Stimulated activated CD4-positive, alpha-beta T cell treated with anti-CD3 and anti-CD28 coated beads, Interleukin-4, amount 100 ng/mL, for 48 hours (primary cell): Measurements from ENCODE around the gene NRL.

Experiments
- DNase-seq, 2 donors: peaks; one replicate each; pipeline ENCODE4 v3.0.0-alpha.2; 2020; ENCODE audit warnings: low read depth in 2 of 2

NRL gene

DNA sequence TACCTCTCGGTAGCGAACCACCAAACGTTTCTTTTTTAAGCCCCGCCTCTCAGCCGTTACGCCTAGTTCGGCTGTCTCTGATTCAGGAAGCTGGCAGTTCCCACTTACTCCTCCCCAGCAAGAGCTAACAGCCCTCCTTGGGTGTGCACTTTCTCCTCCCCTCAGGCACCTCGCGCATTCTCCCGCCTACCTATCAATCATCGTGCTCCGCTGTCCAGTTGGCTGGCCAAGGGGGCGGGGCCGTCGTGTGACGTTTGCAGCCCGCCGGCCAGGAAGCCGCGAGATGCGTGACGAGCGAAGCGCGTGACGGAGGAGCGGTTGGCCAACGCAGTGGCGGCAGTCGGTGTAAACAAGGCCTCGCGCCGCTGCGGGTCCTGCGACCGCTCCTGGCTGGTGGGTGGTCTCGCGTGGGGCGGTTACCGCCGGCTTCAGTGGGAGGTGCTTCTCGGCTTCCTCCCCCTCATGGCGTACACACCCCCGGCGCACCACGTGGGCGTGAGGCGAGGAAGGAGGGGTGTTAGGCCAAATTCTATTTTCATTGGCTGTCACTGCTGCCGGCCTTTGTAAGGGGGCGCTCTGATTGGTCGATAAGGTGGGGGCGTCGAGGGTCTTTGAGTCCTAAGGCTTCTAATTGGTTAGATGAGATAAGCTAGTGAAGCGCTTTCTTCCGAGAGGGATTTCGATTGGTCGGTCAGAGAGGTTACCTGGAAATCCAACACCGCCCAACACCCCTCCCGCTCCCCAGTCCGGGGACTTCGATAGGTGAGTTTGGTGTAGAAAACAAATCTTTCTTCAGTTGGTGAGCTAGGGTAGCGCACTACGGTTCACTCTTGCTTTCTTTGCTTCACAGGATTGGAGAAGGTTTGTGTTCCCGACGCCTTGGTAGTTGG lies at the start of gene NRL, which contains the start of gene DCAF11:
NRL (minus strand) TSS at position 418 of the 890 bp plus-strand sequence. CDS start 32,101 bp downstream, outside the sequence.
DCAF11 (plus strand) TSS at position 246 of the 890 bp plus-strand sequence. CDS start 818 bp downstream, outside the sequence.
- DNase-seq = peak; percentile 96 to 98

DNA sequence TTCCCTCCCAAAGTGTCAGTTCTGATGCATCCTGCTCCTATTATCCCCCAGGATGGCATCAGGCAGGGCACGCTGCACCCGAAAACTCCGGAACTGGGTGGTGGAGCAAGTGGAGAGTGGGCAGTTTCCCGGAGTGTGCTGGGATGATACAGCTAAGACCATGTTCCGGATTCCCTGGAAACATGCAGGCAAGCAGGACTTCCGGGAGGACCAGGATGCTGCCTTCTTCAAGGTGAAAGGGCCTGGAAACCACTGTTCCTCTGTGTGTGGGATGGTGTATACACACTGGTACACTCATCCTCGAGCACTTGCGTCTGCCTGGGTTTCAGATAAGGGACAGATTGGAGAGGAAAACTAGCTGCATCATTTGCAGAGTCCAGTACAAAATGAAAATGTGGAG lies 47.3 kb upstream of the NRL start:
- no peak for DNase-seq

DNA sequence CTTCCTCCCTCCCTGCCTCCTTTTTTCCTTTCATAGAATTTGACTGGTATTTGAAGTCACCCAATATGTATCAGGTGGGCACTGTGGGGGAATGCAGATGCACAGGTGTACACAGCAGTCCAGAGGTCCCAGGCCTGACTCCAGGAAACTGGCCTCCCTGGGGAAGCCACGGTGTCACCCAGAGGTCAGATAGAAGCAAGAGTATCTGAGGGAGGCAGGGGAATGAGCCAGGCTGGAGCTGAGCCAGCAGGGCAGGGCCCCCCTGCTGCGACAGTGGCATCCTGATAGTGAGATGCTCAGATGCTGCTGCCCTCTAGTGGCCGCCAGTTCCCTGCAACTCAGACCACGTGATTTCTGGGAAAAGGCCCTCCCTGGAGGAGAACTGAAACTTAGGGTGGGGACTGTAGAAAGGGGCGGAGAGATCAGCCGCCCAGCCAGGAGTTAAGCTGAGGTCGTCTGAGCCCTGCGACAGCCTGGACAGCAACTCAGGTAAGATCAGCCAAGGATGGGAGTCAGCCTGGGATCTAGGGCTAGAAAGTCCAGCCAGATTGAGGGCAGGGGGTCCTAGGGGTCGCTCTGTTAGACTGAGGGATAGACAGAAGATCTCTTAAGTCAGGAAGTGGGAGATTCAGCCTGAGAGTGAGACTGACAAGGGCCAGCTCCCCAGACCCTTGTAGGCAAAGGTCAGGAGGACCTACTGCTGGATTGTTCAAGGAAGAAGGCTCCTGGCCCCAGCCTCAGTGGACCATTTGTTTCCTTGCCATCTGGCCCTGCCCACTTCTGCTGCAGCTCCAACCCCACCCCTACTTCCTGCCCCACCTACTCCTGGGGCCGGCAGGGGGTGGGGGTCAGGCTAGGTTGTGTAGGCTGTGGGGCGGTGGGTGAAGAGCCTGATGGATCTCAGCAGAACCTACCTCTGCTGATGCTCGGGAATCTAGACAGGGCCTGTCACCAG lies 46.4 kb upstream of the NRL start, which contains the start of gene IRF9:
IRF9 (plus strand) TSS at position 416 of the 955 bp plus-strand sequence. CDS start 880 bp downstream, outside the sequence.
- peak; percentile 94 to 98 for DNase-seq

DNA sequence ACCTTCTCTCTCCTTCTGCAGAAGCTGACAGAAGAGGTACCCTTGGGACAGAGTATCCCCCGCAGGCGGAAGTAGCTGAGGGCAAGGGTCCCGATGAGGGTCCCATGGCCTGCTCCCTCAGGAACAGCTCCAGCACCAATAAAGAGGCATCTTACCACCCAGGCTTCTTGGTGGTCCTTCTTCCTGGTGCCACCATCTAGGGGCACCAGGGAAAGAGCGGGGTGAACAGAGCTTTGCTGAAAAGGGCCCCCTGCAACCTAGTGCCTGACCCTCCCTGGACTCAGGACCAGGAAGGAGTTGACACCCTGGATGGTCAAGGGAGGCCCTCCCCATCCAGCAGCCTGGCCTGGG lies 45.7 kb upstream of the NRL start:
- no peak for DNase-seq

DNA sequence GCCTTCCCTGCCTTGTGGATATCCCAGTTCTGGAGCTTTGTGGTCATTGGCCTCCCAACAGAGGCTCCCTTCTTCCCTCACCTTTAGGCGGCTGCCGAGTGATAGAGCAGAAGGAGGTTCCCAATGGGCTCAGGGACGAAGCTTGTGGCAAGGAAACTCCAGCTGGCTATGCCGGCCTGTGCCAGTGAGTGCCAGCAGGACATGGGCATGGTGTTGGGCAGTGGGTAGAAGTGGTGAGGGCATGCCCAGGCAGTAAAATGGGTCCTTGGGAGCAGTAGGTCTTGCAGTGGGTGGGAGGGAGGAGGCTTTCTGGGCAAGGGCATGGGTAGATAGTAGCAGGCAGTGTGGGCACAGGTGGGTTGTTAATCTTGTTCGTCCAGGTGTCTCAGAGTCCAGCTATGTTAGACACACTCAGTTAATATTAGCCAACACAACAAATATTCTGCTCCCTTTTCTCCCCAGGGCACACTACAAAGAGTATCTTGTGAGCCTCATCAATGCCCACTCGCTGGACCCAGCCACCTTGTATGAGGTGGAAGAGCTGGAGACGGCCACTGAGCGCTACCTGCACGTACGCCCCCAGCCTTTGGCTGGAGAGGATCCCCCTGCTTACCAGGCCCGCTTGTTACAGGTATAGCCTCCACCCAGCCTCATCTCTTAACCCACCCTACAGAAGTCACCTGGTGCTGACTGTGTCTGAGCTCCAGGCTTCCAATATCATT lies 45.2 kb upstream of the NRL start:
- DNase-seq = no peak

DNA sequence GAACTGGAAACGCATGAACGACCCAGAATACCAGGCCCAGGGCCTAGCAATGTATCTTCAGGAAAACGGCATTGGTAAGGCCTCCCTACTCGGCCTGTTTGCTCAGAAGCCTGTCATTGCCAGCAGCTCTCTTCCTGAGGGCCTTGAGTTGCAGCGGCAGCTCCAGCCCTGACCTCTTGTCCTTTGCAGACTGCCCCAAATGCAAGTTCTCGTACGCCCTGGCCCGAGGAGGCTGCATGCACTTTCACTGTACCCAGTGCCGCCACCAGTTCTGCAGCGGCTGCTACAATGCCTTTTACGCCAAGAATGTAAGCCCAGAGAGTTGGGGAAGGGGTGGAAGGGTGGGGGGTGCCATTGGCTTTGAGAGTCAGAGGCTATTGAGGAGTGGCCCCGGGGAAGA lies 42.6 kb upstream of the NRL start:
- DNase-seq = no peak

DNA sequence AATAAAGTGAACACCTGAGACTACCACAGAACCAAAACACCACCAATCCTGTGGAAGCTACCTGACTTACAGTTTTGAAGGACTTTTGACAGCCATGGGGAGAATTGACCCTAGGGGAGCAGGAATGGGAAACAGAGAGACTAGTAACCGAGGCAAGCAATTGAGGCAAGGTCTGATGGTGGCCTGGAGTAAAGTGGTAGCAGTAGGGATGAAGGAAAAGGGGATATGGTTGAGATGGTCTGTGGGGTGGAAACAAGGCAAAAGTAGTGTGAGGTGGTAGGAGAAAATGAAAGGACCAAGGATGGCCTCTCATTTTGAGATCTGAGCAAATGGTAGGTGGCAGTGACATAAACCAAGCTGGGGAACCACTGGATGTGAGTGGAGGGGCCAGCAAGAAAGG lies 42.1 kb upstream of the NRL start:
- no peak for DNase-seq

DNA sequence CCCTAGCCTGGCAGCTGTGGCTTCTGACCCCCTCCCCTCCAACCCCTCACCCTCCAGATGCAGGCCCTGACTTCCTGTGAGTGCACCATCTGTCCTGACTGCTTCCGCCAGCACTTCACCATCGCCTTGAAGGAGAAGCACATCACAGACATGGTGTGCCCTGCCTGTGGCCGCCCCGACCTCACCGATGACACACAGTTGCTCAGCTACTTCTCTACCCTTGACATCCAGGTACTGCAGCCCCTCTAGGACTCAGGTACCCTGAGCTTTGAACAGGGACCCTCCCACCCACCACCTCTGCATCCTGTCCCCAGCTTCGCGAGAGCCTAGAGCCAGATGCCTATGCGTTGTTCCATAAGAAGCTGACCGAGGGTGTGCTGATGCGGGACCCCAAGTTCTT lies 40.4 kb upstream of the NRL start:
- no peak for DNase-seq

DNA sequence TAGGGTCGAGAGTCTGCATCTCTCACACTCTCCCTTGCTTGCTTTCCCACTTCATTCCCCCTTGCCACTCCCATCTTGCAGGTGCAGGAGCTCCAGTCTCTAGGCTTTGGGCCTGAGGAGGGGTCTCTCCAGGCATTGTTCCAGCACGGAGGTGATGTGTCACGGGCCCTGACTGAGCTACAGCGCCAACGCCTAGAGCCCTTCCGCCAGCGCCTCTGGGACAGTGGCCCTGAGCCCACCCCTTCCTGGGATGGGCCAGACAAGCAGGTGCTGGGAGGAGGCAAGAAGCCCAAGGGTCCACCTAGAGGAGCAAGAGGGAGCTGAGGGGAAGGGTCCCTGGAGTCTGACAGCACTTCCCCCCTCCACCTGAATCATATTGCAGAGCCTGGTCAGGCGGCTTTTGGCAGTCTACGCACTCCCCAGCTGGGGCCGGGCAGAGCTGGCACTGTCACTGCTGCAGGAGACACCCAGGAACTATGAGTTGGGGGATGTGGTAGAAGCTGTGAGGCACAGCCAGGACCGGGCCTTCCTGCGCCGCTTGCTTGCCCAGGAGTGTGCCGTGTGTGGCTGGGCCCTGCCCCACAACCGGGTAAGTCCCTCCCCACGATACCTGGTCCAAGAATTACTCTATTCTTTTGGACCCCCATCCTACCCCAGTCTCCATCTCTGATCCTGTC lies 36.8 kb upstream of the NRL start:
- DNase-seq = no peak

DNA sequence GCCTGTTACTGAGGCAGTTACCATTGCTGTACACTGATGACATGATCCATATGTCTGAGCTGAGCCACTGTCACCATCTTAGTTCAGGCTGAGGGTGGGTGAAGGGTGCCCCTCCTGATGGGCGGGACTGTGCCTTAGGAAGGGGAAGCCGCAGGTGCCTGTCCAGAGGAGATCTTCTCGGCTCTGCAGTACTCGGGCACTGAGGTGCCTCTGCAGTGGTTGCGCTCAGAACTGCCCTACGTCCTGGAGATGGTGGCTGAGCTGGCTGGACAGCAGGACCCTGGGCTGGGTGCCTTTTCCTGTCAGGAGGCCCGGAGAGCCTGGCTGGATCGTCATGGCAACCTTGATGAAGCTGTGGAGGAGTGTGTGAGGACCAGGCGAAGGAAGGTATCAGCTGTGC lies 36.2 kb upstream of the NRL start:
- no peak for DNase-seq

DNA sequence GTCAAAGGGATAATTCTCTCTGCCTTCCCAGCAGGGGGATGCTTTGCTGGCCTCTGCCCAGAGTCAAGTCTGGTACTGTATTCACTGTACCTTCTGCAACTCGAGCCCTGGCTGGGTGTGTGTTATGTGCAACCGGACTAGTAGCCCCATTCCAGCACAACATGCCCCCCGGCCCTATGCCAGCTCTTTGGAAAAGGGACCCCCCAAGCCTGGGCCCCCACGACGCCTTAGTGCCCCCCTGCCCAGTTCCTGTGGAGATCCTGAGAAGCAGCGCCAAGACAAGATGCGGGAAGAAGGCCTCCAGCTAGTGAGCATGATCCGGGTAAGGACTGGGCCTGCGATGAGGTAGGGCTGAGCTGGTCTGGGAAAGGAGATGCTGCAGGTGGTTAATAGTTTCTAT lies 35.8 kb upstream of the NRL start:
- DNase-seq = no peak

DNA sequence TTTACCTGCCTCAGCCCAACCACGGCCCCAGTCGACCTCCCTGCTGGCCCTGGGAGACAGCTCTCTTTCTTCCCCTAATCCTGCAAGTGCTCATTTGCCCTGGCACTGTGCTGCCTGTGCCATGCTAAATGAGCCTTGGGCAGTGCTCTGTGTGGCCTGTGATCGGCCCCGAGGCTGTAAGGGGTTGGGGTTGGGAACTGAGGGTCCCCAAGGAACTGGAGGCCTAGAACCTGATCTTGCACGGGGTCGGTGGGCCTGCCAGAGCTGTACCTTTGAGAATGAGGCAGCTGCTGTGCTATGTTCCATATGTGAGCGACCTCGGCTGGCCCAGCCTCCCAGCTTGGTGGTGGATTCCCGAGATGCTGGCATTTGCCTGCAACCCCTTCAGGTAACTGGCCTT lies 35.3 kb upstream of the NRL start:
- DNase-seq = no peak

DNA sequence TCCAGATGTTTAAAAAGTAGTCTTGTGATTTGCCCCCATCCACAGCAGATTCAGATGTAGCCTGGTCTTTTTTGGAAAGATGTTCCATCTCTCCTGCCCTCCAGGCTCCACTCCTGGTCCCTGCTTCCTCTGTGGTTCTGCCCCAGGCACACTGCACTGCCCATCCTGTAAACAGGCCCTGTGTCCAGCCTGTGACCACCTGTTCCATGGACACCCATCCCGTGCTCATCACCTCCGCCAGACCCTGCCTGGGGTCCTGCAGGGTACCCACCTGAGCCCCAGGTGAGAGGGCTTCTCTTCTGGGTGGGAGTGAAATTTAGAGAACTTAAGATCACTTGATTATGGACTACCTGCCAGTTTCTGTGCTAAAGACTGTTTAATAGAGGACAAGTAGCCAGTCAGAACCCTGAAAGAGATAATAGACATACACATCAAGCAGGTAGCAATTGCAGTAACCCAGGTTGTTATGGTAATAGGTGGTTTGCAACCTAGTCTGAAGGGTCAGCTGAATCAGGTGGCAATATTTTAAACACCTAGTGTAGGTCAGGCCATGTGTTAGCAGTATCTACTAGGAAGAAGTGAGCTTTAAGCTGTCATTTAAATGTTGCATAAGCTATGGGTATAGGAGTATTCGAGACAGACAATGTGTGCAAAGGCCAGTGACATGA lies 34.7 kb upstream of the NRL start:
- DNase-seq = no peak

DNA sequence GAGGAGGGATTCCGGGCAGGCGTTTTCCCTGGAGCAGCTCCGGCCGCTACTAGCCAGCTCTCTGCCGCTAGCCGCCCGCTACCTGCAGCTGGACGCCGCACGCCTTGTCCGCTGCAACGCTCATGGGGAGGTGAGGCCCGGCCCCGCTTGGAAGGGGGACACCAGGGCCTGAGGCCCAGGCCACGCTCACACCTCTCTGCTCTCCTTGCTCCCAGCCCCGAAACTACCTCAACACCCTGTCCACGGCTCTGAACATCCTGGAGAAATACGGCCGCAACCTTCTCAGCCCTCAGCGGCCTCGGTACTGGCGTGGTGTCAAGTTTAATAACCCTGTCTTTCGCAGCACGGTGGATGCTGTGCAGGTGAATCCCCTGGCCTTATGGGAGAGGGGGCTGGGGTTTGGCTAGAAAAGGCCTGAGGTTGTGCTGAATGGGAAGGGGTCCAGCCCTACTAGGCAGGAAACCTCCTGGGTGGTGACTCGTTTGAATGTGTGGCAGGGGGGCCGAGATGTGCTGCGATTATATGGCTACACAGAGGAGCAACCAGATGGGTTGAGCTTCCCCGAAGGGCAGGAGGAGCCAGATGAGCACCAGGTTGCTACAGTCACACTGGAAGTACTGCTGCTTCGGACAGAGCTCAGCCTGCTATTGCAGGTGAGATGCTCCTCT lies 33.1 kb upstream of the NRL start:
- no peak for DNase-seq

DNA sequence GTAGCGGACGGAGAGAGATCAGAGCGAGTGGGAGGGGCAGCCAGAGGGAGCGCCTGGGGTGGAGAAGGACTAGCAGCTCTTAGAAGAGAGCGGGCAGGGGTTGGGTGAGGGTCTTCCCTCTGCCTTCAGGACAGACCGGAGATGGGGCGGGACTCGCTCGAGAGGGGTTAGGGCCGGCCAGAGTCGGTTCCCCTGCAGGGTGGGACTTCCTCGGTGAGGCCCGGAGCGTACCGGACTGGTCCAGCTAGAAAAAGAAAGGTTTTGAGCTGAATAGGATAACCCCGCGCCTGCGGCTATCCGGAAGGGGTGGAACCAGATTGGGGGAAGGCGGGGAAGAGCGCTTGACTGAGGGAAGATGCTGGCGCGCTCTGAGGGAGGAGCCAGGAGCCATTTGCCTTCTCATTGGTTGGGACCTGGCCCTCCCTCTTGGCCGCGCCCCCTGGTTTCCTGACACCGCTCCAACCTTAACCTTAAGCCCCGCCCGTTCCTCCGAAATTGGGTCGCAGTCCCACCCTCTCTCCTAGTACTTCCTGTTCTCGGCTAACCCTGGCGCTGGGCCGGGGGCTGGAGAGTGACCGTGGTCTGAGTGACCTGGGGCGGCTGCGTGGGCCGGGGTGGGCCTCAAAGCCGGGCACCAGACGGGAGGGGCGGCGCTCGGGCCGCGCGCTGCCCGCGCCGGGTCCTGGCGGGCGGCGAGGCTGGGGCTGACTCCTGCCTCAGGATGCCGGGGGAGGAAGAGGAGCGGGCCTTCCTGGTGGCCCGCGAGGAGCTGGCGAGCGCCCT lies 32.4 kb upstream of the NRL start, which contains the start of gene RNF31:
RNF31 (plus strand) TSS at position 521 of the 783 bp plus-strand sequence; CDS start at position 722, 201 bp downstream.
- DNase-seq = peak; percentile 95 to 100

DNA sequence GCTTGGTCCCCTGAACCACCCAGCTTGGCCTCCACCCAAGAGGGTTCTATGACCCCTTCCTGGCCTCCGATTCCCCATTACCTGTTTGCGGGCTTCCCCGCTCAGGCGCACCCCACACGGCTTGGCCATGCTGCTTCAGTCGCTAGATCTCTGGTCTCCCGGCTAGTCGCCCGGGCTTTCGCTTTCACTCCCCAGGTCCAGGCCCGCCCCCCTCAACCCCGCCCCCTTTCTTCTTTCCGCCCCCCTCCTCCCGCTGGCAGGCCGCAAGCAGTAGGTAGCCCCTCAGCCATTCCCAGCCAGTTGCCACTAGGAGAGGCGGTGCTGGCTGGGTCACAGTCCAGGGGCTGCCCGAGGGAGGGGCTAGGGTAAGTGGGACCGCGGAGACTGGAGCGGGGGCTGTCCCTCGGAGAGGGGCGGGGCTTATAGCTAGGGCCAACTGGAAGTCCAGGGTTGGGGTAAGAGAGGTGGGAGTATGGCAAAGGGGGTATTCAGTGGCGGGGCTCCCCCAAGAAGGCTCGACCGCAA lies 31.8 kb upstream of the NRL start, which contains the start of gene PSME2:
PSME2 (minus strand) TSS at position 158 of the 525 bp plus-strand sequence; CDS start at position 129, 29 bp downstream.
- peak; percentile 86 to 92 for DNase-seq

DNA sequence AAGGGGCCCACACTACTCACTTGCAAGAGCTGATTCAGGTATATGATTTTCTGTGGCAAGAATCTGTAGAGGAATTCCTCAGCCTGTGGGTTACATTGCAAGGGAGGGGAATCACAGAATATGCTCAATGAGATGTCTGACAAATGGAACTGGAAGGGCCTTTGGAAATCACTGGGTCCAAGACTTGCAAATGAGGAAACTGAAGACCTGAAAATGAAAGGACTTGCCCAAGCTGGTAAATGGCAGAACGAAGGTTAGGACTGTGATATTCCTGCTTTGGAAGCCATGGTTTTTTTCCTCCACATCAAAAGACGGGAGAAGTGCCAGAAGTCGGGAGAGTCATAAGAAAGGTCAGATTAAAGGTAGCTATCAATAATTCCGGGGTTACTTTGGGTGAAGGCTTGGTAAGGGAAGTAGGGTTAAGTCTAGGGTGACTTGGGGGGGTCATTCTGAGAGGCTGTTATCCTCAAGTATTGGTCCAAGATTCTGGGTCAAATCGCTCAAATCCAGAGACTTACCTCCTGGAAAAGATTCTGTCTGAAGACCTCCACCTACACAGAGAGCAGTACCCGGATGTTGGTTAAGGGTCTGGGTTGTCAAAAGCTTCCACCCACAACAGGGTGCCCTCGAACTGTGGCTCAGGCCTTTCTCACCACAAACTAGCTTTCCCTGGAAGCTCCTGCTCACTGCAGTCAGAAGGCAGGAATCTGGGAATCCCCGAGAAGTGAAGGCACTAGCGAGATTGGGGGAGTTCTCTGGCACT lies 31.1 kb upstream of the NRL start:
- no peak for DNase-seq

DNA sequence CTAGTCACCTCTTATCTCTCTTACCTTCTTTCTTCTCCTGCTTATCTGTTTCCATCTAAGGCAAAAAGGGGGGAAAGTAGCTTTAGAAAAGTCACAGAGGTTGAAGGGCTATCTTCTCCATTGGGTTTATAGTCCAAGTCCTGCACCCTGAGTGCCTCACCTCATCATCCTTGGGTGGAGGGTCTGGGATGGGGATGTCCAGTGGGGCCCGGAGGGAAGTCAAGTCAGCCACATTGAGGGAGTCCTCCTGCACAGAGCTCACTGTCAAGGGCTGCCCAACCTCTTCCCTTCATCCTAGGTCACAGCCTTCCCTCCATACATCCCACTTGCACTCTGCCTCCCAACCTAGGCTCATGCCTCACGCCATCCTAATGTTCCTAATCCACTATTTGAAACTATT lies 30.5 kb upstream of the NRL start:
- DNase-seq = no peak
